IMR-90 (cell line): ENCODE data around the gene MRPL48.

Experiments used
- CTCF ChIP-seq: conservative IDR thresholded peaks from 2 replicates; pipeline ENCODE4 v1.5.1; 2012; ENCODE audit warnings: mild to moderate bottlenecking, low read depth, low read length, improper control_type of control experiment
- MAZ ChIP-seq: IDR thresholded peaks from 2 replicates; pipeline ENCODE4 v1.6.1; 2012; ENCODE audit warnings: low read depth, mild to moderate bottlenecking, low read length, improper control_type of control experiment, moderate library complexity, borderline replicate concordance
- MXI1 ChIP-seq: IDR thresholded peaks from 2 replicates; pipeline ENCODE4 v1.6.1; 2012; ENCODE audit warnings: low read depth, mild to moderate bottlenecking, low read length, moderate library complexity, borderline replicate concordance
- POLR2A ChIP-seq: IDR thresholded peaks from 2 replicates; pipeline ENCODE4 v1.6.1; 2012; ENCODE audit warnings: mild to moderate bottlenecking, low read depth, low read length
- RFX5 ChIP-seq: IDR thresholded peaks from 2 replicates; pipeline ENCODE4 v1.8.0; 2012; ENCODE audit warnings: low read depth, mild to moderate bottlenecking, low read length, moderate library complexity

- TF ChIP-seq CTCF (no peak), POLR2A (no peak), MXI1 (no peak), MAZ (no peak), RFX5 (no peak)
These were observed 20.4 kb downstream of the MRPL48 start for GRCh38 chr11:73808052-73808451.
